NCI-H69 (cell line): ENCODE results near the gene TGFBI.

Experiments
- DNase-seq: peaks from one replicate; lab custom pipeline; 2025; lab: John Stamatoyannopoulos, UW

TGFBI gene

GRCh38 chr5:136001466-136001981 is 27.3 kb upstream of the TGFBI start:
- no peak for DNase-seq

- DNase-seq: no peak
Measured at GRCh38 chr5:136004436-136004835, 24.4 kb upstream of the TGFBI start.

DNA sequence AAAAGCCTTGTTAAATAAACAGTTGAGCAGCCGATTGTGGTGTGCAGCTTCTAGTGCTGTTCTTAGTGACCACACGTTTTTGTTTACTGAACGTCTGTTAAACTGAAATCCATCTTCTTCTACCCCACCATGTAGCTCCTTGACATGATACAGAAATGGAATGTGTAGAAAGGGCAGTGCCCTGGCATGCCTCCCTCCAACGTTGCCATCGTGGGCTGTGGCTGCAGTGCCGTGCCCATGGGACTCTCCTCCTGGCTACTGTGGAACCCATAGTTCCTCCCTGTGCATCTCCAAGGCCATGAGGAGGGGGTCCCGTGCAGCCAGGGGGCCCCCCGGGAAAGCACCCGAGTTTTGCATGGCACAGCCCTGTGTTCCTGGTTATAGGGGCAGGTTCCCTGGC is 23.3 kb upstream of the TGFBI start:
- no peak for DNase-seq

DNA sequence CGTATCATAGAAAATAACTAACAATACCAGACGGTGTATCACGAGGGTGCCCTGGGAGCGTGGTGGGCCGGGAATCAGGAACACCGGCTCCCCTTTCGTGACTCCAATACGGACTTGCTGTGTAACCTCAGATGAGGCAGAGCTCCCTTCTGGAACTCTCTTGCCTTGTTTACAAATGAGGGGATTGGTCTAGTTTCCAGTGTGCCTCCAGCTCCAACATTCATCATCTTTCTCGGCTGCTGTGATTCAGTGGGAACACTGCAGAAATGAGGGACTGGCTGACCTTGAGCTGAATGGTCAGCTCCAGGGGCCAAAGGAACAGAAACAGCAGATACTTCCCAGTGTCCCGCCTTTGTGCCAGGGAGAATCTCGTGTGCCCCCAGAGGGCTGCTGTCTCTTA is 22.6 kb upstream of the TGFBI start:
- DNase-seq: no peak

- DNase-seq: no peak
Measured at GRCh38 chr5:136006761-136007251, 22.0 kb upstream of the TGFBI start.

DNA sequence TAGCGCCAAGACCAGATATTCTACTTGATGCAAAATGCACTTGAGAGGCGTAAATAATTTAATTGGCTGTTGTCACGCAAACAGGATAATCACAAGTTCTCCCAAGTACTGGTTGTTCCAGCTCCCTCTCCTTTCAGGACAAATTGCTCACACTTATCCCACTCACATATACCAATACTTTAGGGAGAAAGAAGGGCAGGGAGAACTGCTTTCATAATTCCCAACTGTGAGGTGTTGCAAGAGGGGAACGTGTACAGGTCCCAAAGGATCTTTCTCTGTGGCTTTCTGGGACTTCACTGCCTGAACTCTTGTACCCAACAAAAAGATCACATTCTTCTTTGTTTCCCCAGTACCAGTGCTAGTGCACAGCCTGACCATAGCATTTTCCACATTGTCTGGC is 21.5 kb upstream of the TGFBI start:
- DNase-seq: no peak

- DNase-seq: peak; percentile 54
Measured at GRCh38 chr5:136011414-136012001, 17.3 kb upstream of the TGFBI start.

DNA sequence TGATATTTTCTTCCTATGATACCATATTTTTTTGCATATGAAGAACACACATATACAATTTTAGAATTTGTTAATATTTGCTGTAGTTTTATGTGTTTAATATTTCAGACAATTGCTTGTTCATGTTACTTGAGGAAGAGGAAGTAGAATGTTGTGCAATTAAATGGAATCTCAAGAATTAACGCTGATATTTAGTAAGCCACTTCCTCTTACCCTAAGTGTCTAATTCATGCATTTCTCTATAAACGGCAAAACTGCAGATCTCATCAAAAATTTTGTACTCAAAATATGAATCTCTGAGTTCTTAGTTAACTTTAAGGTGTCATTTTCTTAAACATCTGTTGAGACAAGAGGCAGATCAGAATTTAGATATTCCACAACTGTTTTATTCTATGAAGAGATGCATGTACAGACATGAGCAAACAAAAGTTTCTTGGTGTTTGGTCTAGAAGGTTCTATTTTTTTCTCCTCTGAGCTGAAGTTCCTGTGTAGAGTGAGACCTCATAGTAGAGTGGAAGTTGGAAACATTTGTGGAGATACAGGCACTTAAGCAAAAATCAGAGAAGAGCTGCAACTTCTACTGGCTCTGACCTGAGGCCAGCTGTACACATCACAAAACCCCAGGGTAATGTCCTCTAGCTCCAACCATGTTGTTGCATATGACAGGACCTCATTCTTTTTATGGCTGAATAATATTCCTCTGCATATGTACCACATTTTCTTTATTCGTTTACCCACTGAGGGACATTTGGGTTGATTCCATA is 16.6 kb upstream of the TGFBI start:
- DNase-seq: no peak

DNA sequence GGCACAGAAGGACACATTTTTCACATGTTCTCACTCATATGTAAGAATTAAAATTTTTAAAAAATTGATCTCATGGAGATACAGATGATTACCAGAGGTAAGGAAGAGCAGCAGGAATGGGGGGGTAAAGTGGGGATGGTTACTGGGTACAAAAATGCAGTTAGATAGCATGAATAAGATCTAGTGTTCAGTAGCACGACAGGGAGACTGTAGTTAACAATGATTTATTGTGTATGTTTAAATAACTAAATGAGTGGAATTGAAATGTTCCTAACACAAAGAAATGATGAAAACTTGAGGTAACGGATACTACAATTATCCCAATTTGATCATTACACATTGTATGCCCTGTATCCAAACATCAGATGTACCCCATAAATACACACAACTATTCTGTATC is 15.2 kb upstream of the TGFBI start:
- DNase-seq: peak; percentile 22

DNA sequence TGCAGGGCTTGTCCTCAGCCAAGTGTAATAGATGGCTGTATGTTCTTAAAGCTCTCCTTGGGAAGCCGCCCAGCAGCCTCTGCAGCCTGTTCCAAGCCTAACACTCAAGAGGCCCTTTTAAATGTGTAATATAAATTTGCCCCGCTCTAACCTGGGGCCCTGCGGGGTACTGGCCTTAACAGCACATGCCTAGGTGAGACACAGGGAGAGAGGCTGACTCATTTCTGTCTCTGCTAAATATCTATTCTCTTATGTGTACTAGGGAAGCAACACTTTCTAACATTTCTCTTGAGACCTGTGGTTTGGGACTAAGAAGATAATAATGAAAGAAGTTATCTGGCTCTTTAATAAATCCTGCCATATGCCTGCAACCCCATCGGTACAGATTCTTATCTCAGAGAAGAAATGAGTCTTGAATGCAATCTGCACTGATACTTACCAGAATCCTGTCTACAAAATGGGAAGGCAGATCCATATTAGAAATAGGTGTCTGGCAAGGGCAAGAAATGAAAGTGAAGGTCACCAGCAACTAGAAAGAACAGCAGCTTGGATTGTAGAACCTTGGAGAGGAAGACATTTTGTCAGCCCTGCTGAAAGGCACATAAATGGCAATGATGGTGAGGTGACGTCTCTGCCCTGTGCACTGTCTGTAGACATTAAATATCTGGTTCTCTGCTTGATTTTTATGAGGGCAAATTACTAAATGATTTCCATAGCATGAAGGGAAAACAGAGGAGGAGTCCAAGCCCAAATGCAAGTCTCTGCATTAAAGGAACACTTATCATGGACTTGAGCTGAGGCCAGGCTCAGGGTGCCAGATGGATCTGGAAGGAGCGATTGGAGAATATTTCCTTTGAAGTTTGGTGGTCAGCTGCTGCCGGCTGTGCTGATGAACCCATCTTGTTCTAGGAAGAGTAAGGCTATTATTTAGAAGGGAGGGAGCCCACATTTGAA is 14.5 kb upstream of the TGFBI start:
- DNase-seq: no peak

DNA sequence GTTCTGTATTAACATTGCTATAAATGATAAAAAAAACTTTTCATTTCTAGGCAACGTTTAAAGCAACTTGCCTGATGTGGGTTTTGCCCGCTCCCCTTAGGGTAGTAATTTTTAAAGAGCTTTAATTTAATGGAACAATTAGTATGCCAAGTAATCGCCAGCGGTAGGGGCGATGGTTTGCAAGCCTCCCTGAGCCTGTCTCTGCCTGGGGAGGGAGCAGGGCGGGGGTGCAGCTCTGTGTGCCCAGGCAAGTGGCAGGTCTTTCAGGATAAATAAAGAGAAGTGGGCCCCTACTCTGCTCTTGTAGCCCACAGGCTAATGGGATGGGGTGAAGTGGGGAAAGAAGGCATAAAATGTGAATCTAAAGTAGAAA is 13.8 kb upstream of the TGFBI start:
- no peak for DNase-seq

DNA sequence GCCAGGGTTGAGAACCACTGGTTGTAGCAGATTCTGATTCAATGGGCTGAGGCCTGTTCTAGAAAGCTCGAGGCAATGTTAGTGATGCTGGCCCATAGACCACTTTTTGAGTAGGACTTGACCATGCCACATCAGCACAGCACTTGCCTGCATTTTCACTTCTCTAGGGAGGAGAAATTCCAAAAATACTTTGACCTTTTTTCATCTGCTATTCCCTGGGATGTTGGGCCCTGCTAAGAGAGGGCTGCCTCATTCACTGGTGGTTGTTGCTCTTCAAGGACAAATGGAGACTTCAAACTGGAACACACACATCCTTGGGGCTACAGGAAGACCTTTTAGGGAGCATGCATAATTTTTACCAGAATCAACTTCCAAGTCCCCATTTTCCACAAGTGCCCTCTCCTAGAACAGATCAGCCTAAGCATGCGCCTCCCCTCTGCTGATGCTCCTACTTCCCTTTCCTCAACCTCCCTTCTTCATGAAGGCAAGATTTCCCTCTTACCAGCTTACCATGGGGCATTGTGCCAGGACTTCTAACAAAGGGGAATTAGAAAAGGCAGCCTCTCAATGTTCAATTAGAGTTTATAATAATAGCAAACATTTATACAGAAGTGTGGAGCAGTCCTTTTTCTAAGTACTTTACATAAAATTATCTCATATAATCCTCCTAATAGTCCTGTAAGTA is 12.7 kb upstream of the TGFBI start:
- DNase-seq: no peak

DNA sequence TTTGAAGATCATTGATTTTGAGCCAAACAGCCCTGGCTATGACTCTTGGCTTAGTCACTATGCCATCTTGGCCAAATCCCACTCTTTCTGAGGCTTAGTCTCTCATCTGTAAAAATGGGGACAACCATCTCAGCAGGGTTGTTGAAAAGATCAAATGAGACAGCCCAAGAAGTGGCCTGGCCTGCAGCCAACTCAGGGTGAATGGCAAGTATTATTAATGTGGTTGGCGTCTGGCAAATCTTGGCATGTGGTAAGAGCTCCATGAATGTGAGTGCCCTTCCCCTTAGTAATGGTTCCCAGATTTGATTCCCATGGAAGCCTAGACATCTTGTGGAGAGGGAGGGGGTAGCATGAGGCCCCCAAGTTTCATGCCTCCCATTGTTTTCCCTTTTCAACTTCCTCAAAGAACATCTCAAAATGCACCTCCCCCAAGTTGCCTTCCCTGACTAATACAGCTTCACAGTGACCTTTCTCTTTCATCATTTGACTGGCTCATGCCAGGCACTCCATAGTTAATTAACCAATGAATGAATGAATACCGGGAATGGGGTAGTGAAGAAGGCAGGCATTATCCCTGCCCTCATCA is 11.8 kb upstream of the TGFBI start:
- peak; percentile 52 for DNase-seq

GRCh38 chr5:136018814-136019783 is 9.7 kb upstream of the TGFBI start:
- peak; percentile 85 for DNase-seq

- no peak for DNase-seq
Measured at GRCh38 chr5:136020001-136020382, 8.8 kb upstream of the TGFBI start.

DNA sequence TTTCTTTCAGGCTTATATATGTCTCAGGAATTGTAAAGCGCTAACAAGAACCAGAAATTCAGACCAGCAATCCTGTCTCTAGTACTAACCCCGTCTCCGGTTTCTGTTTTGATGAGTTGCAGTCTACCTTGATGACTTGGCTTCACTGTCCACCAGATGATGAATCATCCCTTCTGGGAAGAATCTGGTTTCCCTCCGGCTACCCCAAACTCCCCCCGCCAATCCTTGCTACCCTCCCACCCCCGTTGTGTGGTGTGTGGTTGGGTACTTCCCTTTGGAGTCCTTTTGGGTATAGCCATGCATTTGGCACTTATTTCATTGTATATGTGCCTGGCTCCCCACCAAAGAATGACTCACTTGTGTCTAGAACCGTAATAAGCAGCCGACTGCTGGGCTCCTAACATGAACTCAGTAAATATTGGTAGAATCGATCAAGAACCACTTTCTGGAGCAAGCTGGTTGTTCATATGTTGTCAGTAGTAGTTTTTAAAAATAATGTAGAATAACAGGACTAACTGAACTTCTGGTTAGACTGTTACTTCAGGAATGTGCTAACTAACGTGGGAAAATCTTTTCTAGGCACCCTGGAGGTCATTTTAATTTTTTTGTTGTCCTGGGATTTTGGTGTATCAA is 8.3 kb upstream of the TGFBI start:
- DNase-seq: no peak

DNA sequence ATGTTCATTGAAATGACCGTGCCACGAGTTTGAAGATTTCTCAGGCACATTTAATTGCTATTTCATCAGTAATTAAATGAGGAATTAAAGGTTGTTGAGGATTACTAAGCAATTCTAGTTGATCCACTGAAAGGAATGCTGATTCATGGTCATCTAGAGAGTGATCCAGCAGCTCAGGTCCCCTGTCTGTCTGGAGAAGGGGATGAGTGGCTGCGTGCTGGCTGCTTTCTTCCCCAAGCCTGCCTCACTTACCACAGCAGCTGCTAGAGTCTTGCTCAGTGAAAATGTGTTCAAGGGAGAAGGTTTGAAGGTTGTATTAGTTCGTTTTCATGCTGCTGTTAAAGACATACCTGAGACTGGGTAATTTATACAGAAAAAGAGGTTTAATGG is 7.8 kb upstream of the TGFBI start:
- DNase-seq: no peak

GRCh38 chr5:136022965-136023364 is 5.8 kb upstream of the TGFBI start:
- DNase-seq: no peak

GRCh38 chr5:136023958-136024541 is 4.7 kb upstream of the TGFBI start:
- DNase-seq: no peak
